ENCODE measurements around the gene HNF4A.

The HNF4A gene

GRCh38 chr20:44331201-44331600 is 24.3 kb upstream of the HNF4A start:
- no peak for DNase-seq
- Histone ChIP-seq H3K27ac (ENCODE audit: low read depth, low read length) (no peak overlapping the region), H3K9ac (ENCODE audit: low read length) (no peak overlapping the region), H3K27me3 (ENCODE audit: insufficient read depth, low read length, poor library complexity) (no peaks in the 10 kb centered on the region), H2BK5ac (ENCODE audit: low read length) (no peak overlapping the region), H3K79me1 (ENCODE audit: low read length) (no peaks in the 10 kb centered on the region), H3K36me3 (ENCODE audit: control insufficient read depth, insufficient read depth, low read length) (no peaks in the 10 kb centered on the region), H3K56ac (ENCODE audit: low read length) (no peak overlapping the region), H2AK5ac (ENCODE audit: low read length) (no peak overlapping the region), H3K4me1 (ENCODE audit: control insufficient read depth, low read depth, low read length) (no peaks in the 10 kb centered on the region), H4K8ac (ENCODE audit: low read depth, low read length) (no peak overlapping the region), H4K5ac (ENCODE audit: low read length) (no peak overlapping the region), H3K4me2 (ENCODE audit: low read length) (no peak overlapping the region), H2BK120ac (ENCODE audit: low read depth, low read length) (no peak overlapping the region), H3K4ac (ENCODE audit: low read depth, low read length) (no peak overlapping the region), H3K23ac (ENCODE audit: low read length) (no peak overlapping the region), H3K4me3 (ENCODE audit: low read length) (no peak overlapping the region), H3K18ac (ENCODE audit: low read length) (no peak overlapping the region), H3K79me2 (ENCODE audit: control insufficient read depth, insufficient read depth, low read length) (no peaks in the 10 kb centered on the region), H2BK15ac (replicated peaks; ENCODE audit: low read depth) (no peak overlapping the region)
- WGBS (ENCODE audit: extremely low coverage, insufficient coverage, low lambda C conversion rate) = no CpG with 5 or more reads among the region's 2 CpGs

GRCh38 chr20:44334306-44334705 is 21.2 kb upstream of the HNF4A start:
- DNase-seq = no peak
- no peaks in the 10 kb centered on the region for H3K79me2 ChIP-seq (ENCODE audit: control insufficient read depth, insufficient read depth, low read length)
- WGBS (ENCODE audit: extremely low coverage, insufficient coverage, low lambda C conversion rate) = no CpG with 5 or more reads among the region's 8 CpGs

GRCh38 chr20:44334709-44335108 is 20.8 kb upstream of the HNF4A start:
- WGBS (ENCODE audit: extremely low coverage, insufficient coverage, low lambda C conversion rate) = no CpG with 5 or more reads among the region's 4 CpGs
- no peak overlapping the region for H3K4ac ChIP-seq (ENCODE audit: low read depth, low read length)

More at GRCh38 chr20:44334306-44334705, 21.2 kb upstream of the HNF4A start:
- H3K9ac ChIP-seq (ENCODE audit: low read length) = no peak overlapping the region
- no peak overlapping the region for H3K4me2 ChIP-seq (ENCODE audit: low read length)
- H3K56ac ChIP-seq (ENCODE audit: low read length) = peak overlapping the region; percentile 25
- no peak overlapping the region for H3K18ac ChIP-seq (ENCODE audit: low read length)
- H2AK5ac ChIP-seq (ENCODE audit: low read length) = no peak overlapping the region
- no peaks in the 10 kb centered on the region for H3K79me1 ChIP-seq (ENCODE audit: low read length)
- H3K23ac ChIP-seq (ENCODE audit: low read length) = no peak overlapping the region
- H3K36me3 ChIP-seq (ENCODE audit: control insufficient read depth, insufficient read depth, low read length) = no peaks in the 10 kb centered on the region
- H3K27ac ChIP-seq (ENCODE audit: low read depth, low read length) = no peak overlapping the region
- H2BK5ac ChIP-seq (ENCODE audit: low read length) = no peak overlapping the region
- no peak overlapping the region for H3K4ac ChIP-seq (ENCODE audit: low read depth, low read length)
- no peak overlapping the region for H2BK15ac ChIP-seq (replicated peaks; ENCODE audit: low read depth)
- H4K8ac ChIP-seq (ENCODE audit: low read depth, low read length) = no peak overlapping the region
- no peaks in the 10 kb centered on the region for H3K4me1 ChIP-seq (ENCODE audit: control insufficient read depth, low read depth, low read length)
- H3K27me3 ChIP-seq (ENCODE audit: insufficient read depth, low read length, poor library complexity) = no peaks in the 10 kb centered on the region
- no peak overlapping the region for H2BK120ac ChIP-seq (ENCODE audit: low read depth, low read length)
- H4K5ac ChIP-seq (ENCODE audit: low read length) = no peak overlapping the region
- no peak overlapping the region for H3K4me3 ChIP-seq (ENCODE audit: low read length)

GRCh38 chr20:44335675-44336074 is 19.8 kb upstream of the HNF4A start:
- Histone ChIP-seq H3K4ac (ENCODE audit: low read depth, low read length) (no peak overlapping the region), H3K79me2 (ENCODE audit: control insufficient read depth, insufficient read depth, low read length) (no peaks in the 10 kb centered on the region), H3K36me3 (ENCODE audit: control insufficient read depth, insufficient read depth, low read length) (no peaks in the 10 kb centered on the region), H2BK15ac (replicated peaks; ENCODE audit: low read depth) (no peak overlapping the region), H3K4me1 (ENCODE audit: control insufficient read depth, low read depth, low read length) (no peaks in the 10 kb centered on the region), H3K27ac (ENCODE audit: low read depth, low read length) (no peak overlapping the region), H2BK120ac (ENCODE audit: low read depth, low read length) (no peak overlapping the region), H2AK5ac (ENCODE audit: low read length) (no peak overlapping the region), H4K5ac (ENCODE audit: low read length) (no peak overlapping the region), H3K18ac (ENCODE audit: low read length) (no peak overlapping the region), H3K27me3 (ENCODE audit: insufficient read depth, low read length, poor library complexity) (no peaks in the 10 kb centered on the region), H3K9ac (ENCODE audit: low read length) (no peak overlapping the region), H3K4me2 (ENCODE audit: low read length) (no peak overlapping the region), H3K79me1 (ENCODE audit: low read length) (no peaks in the 10 kb centered on the region), H4K8ac (ENCODE audit: low read depth, low read length) (no peak overlapping the region), H3K56ac (ENCODE audit: low read length) (no peak overlapping the region), H3K23ac (ENCODE audit: low read length) (no peak overlapping the region), H3K4me3 (ENCODE audit: low read length) (no peak overlapping the region), H2BK5ac (ENCODE audit: low read length) (no peak overlapping the region)
- no peak for DNase-seq
- no CpG with 5 or more reads among the region's 2 CpGs for WGBS (ENCODE audit: extremely low coverage, insufficient coverage, low lambda C conversion rate)

More at GRCh38 chr20:44334709-44335108, 20.8 kb upstream of the HNF4A start:
- Histone ChIP-seq H2BK5ac (ENCODE audit: low read length) (no peak overlapping the region), H2BK15ac (replicated peaks; ENCODE audit: low read depth) (no peak overlapping the region), H3K79me1 (ENCODE audit: low read length) (no peaks in the 10 kb centered on the region), H3K27ac (ENCODE audit: low read depth, low read length) (no peak overlapping the region), H2BK120ac (ENCODE audit: low read depth, low read length) (no peak overlapping the region), H3K56ac (ENCODE audit: low read length) (peak overlapping the region; percentile 42), H2AK5ac (ENCODE audit: low read length) (no peak overlapping the region), H3K27me3 (ENCODE audit: insufficient read depth, low read length, poor library complexity) (no peaks in the 10 kb centered on the region), H3K4me1 (ENCODE audit: control insufficient read depth, low read depth, low read length) (no peaks in the 10 kb centered on the region), H3K18ac (ENCODE audit: low read length) (no peak overlapping the region), H4K5ac (ENCODE audit: low read length) (no peak overlapping the region), H3K4me2 (ENCODE audit: low read length) (no peak overlapping the region), H3K79me2 (ENCODE audit: control insufficient read depth, insufficient read depth, low read length) (no peaks in the 10 kb centered on the region), H3K9ac (ENCODE audit: low read length) (no peak overlapping the region), H3K4me3 (ENCODE audit: low read length) (no peak overlapping the region), H4K8ac (ENCODE audit: low read depth, low read length) (no peak overlapping the region), H3K23ac (ENCODE audit: low read length) (no peak overlapping the region), H3K36me3 (ENCODE audit: control insufficient read depth, insufficient read depth, low read length) (no peaks in the 10 kb centered on the region)
- no peak for DNase-seq

- no peak overlapping the region for H3K4ac ChIP-seq (ENCODE audit: low read depth, low read length)
- H2AK5ac ChIP-seq (ENCODE audit: low read length) = no peak overlapping the region
- no peak overlapping the region for H3K9ac ChIP-seq (ENCODE audit: low read length)
- H3K23ac ChIP-seq (ENCODE audit: low read length) = no peak overlapping the region
- H3K18ac ChIP-seq (ENCODE audit: low read length) = no peak overlapping the region
- H3K27me3 ChIP-seq (ENCODE audit: insufficient read depth, low read length, poor library complexity) = no peaks in the 10 kb centered on the region
- no CpG with 5 or more reads among the region's 15 CpGs for WGBS (ENCODE audit: extremely low coverage, insufficient coverage, low lambda C conversion rate)
- H3K79me1 ChIP-seq (ENCODE audit: low read length) = no peaks in the 10 kb centered on the region
- H3K36me3 ChIP-seq (ENCODE audit: control insufficient read depth, insufficient read depth, low read length) = no peaks in the 10 kb centered on the region
- H2BK15ac ChIP-seq (replicated peaks; ENCODE audit: low read depth) = no peak overlapping the region
- H2BK5ac ChIP-seq (ENCODE audit: low read length) = no peak overlapping the region
- H4K5ac ChIP-seq (ENCODE audit: low read length) = no peak overlapping the region
- no peak overlapping the region for H4K8ac ChIP-seq (ENCODE audit: low read depth, low read length)
- peak overlapping the region; percentile 46 for H3K56ac ChIP-seq (ENCODE audit: low read length)
- DNase-seq = peak; percentile 71
- H3K27ac ChIP-seq (ENCODE audit: low read depth, low read length) = no peak overlapping the region
- no peaks in the 10 kb centered on the region for H3K4me1 ChIP-seq (ENCODE audit: control insufficient read depth, low read depth, low read length)
- no peak overlapping the region for H3K4me3 ChIP-seq (ENCODE audit: low read length)
- no peak overlapping the region for H2BK120ac ChIP-seq (ENCODE audit: low read depth, low read length)
- no peaks in the 10 kb centered on the region for H3K79me2 ChIP-seq (ENCODE audit: control insufficient read depth, insufficient read depth, low read length)
- no peak overlapping the region for H3K4me2 ChIP-seq (ENCODE audit: low read length)
Measured at GRCh38 chr20:44336086-44336485, 19.4 kb upstream of the HNF4A start.

GRCh38 chr20:44336725-44337380 is 18.6 kb upstream of the HNF4A start, which contains the start of gene R3HDML:
Gene R3HDML (plus strand): TSS chr20:44337043. CDS start chr20:44337158, 115 bp downstream.
- H3K9ac ChIP-seq (ENCODE audit: low read length) = no peak within 1 kb of the TSS
- H2BK5ac ChIP-seq (ENCODE audit: low read length) = no peak within 1 kb of the TSS
- H3K36me3 ChIP-seq (ENCODE audit: control insufficient read depth, insufficient read depth, low read length) = no peaks in the 10 kb centered on the region
- H3K27ac ChIP-seq (ENCODE audit: low read depth, low read length) = no peak within 1 kb of the TSS
- H3K27me3 ChIP-seq (ENCODE audit: insufficient read depth, low read length, poor library complexity) = no peaks in the 10 kb centered on the region
- H3K4ac ChIP-seq (ENCODE audit: low read depth, low read length) = no peak within 1 kb of the TSS
- H4K8ac ChIP-seq (ENCODE audit: low read depth, low read length) = no peak within 1 kb of the TSS
- H4K5ac ChIP-seq (ENCODE audit: low read length) = no peak within 1 kb of the TSS
- H3K4me2 ChIP-seq (ENCODE audit: low read length) = no peak within 1 kb of the TSS
- H3K18ac ChIP-seq (ENCODE audit: low read length) = no peak within 1 kb of the TSS
- no peaks in the 10 kb centered on the region for H3K79me1 ChIP-seq (ENCODE audit: low read length)
- DNase-seq = no peak
- no peak within 1 kb of the TSS for H2AK5ac ChIP-seq (ENCODE audit: low read length)
- no peak within 1 kb of the TSS for H2BK120ac ChIP-seq (ENCODE audit: low read depth, low read length)
- H3K23ac ChIP-seq (ENCODE audit: low read length) = no peak within 1 kb of the TSS
- no CpG with 5 or more reads among the region's 16 CpGs for WGBS (ENCODE audit: extremely low coverage, insufficient coverage, low lambda C conversion rate)
- H2BK15ac ChIP-seq (replicated peaks; ENCODE audit: low read depth) = no peak within 1 kb of the TSS
- no peaks in the 10 kb centered on the region for H3K79me2 ChIP-seq (ENCODE audit: control insufficient read depth, insufficient read depth, low read length)
- no peak within 1 kb of the TSS for H3K4me3 ChIP-seq (ENCODE audit: low read length)
- H3K56ac ChIP-seq (ENCODE audit: low read length) = peak within 1 kb of the TSS; percentile 46
- no peaks in the 10 kb centered on the region for H3K4me1 ChIP-seq (ENCODE audit: control insufficient read depth, low read depth, low read length)
